ENCODE data around the gene ETV3L. TPM values are rescaled to one million over a fixed set of nuclear protein-coding genes. Genes with fewer than 3 reads are reported as not detected.

The ETV3L gene
- total RNA-seq (2014; rRNA removed; shearing (Covaris generic)) (not detected in 2 replicates), polyA plus RNA-seq (2016; fragmentation: Nextera tagmentation; extraction: Ambion mirVana) (not detected in 2 replicates)

GRCh38 chr1:157099633-157100009, at the start of gene ETV3L:
TSS of gene ETV3L (minus strand) at chr1:157099808. CDS start at chr1:157099523, 285 bp downstream.
- no peaks in the 10 kb centered on the region for H3K27me3 ChIP-seq (replicated peaks; ENCODE audit: insufficient read depth)
- H4K20me1 ChIP-seq (ENCODE audit: insufficient read depth): no peaks in the 10 kb centered on the region
- no peak for DNase-seq
- H3K4me1 ChIP-seq (ENCODE audit: insufficient read depth): no peaks in the 10 kb centered on the region
- H3K9me2 ChIP-seq (ENCODE audit: insufficient read depth): no peaks in the 10 kb centered on the region
- TF ChIP-seq EZH2phosphoT487 (IDR thresholded peaks at IDR 0.05; ENCODE audit: insufficient read depth, low read depth) (no peak), EZH2 (IDR thresholded peaks at IDR 0.05; ENCODE audit: insufficient read depth, poor library complexity, severe bottlenecking) (no peak)
- H3K4me3 ChIP-seq: no peak within 1 kb of the TSS
- H3F3A ChIP-seq (ENCODE audit: insufficient read depth): no peaks in the 10 kb centered on the region
- in situ Hi-C loops (cut with MboI): loop anchor here (10.0 kb wide), 1 partner anchor 55 kb away; no protein-coding TSS in a partner anchor
- no peak within 1 kb of the TSS for H2AFZ ChIP-seq
- H3K27ac ChIP-seq: no peak within 1 kb of the TSS
- no peak within 1 kb of the TSS for H3K9ac ChIP-seq
- no peaks in the 10 kb centered on the region for H3K79me2 ChIP-seq (ENCODE audit: insufficient read depth)
- no peaks in the 10 kb centered on the region for H3K36me3 ChIP-seq (ENCODE audit: low read depth)
- WGBS, 2 experiments (ENCODE audit: low coverage in 1 of 2, low lambda C conversion rate in 2 of 2, missing lambda C conversion rate in 2 of 2): 64 to 78% methylated on average over 3 of the region's 3 CpGs
- no peaks in the 10 kb centered on the region for H3K9me3 ChIP-seq (ENCODE audit: low read depth)
- no peak within 1 kb of the TSS for H3K4me2 ChIP-seq (ENCODE audit: unreplicated experiment)

- Histone ChIP-seq H3K4me1 (ENCODE audit: insufficient read depth) (0 out of 2 replicates have a peak, but pooled peaks cover 6% of the 10 kb centered on the region), H3K36me3 (ENCODE audit: low read depth) (no peaks in the 10 kb centered on the region), H2AFZ (peak overlapping the region; percentile 51; the same call in 1 of the 2 replicates), H3K9me2 (ENCODE audit: insufficient read depth) (no peaks in the 10 kb centered on the region), H3K79me2 (ENCODE audit: insufficient read depth) (no peaks in the 10 kb centered on the region), H4K20me1 (ENCODE audit: insufficient read depth) (no peaks in the 10 kb centered on the region), H3K4me3 (no peak overlapping the region), H3K27ac (no peak overlapping the region), H3K9me3 (ENCODE audit: low read depth) (no peaks in the 10 kb centered on the region), H3K27me3 (replicated peaks; ENCODE audit: insufficient read depth) (no peaks in the 10 kb centered on the region), H3F3A (ENCODE audit: insufficient read depth) (no peaks in the 10 kb centered on the region), H3K4me2 (ENCODE audit: unreplicated experiment) (no peak overlapping the region), H3K9ac (no peak overlapping the region)
- TF ChIP-seq EZH2 (IDR thresholded peaks at IDR 0.05; ENCODE audit: insufficient read depth, poor library complexity, severe bottlenecking) (no peak), EZH2phosphoT487 (IDR thresholded peaks at IDR 0.05; ENCODE audit: insufficient read depth, low read depth) (no peak)
- DNase-seq: no peak
- in situ Hi-C loops (cut with MboI): no loop called here
- WGBS, 2 experiments (ENCODE audit: low coverage in 1 of 2, low lambda C conversion rate in 2 of 2, missing lambda C conversion rate in 2 of 2): 58% methylated on average over 10 of the region's 10 CpGs
These were observed 48.5 kb upstream of the ETV3L start for GRCh38 chr1:157147906-157148700.

- Histone ChIP-seq H3K36me3 (ENCODE audit: low read depth) (no peaks in the 10 kb centered on the region), H2AFZ (no peak overlapping the region), H3K9me3 (ENCODE audit: low read depth) (no peaks in the 10 kb centered on the region), H3K9me2 (ENCODE audit: insufficient read depth) (no peaks in the 10 kb centered on the region), H3K9ac (no peak overlapping the region), H3K4me2 (ENCODE audit: unreplicated experiment) (no peak overlapping the region), H3F3A (ENCODE audit: insufficient read depth) (no peaks in the 10 kb centered on the region), H3K79me2 (ENCODE audit: insufficient read depth) (no peaks in the 10 kb centered on the region), H3K27me3 (replicated peaks; ENCODE audit: insufficient read depth) (no peaks in the 10 kb centered on the region), H3K4me1 (ENCODE audit: insufficient read depth) (0 out of 2 replicates have a peak, but pooled peaks cover 6% of the 10 kb centered on the region), H4K20me1 (ENCODE audit: insufficient read depth) (no peaks in the 10 kb centered on the region), H3K27ac (no peak overlapping the region), H3K4me3 (no peak overlapping the region)
- TF ChIP-seq EZH2 (IDR thresholded peaks at IDR 0.05; ENCODE audit: insufficient read depth, poor library complexity, severe bottlenecking): no peak
- TF ChIP-seq EZH2phosphoT487 (IDR thresholded peaks at IDR 0.05; ENCODE audit: insufficient read depth, low read depth): no peak
- WGBS, 2 experiments (ENCODE audit: low coverage in 1 of 2, low lambda C conversion rate in 2 of 2, missing lambda C conversion rate in 2 of 2): 83 to 89% methylated on average over 1 of the region's 1 CpG
- in situ Hi-C loops (cut with MboI): no loop called here
- no peak for DNase-seq
These were observed 47.4 kb upstream of the ETV3L start for GRCh38 chr1:157147037-157147436.

GRCh38 chr1:157146244-157146643, 46.6 kb upstream of the ETV3L start:
- WGBS, 2 experiments (ENCODE audit: low coverage in 1 of 2, low lambda C conversion rate in 2 of 2, missing lambda C conversion rate in 2 of 2): 38 to 39% methylated on average over 3 of the region's 3 CpGs
- no peak for DNase-seq
- no peaks in the 10 kb centered on the region for H4K20me1 ChIP-seq (ENCODE audit: insufficient read depth)
- H3K4me3 ChIP-seq: no peak overlapping the region
- peak overlapping the region; percentile 40; the same call in 1 of the 2 replicates for H2AFZ ChIP-seq
- no peak overlapping the region for H3K4me2 ChIP-seq (ENCODE audit: unreplicated experiment)
- TF ChIP-seq EZH2 (IDR thresholded peaks at IDR 0.05; ENCODE audit: insufficient read depth, poor library complexity, severe bottlenecking) (no peak), EZH2phosphoT487 (IDR thresholded peaks at IDR 0.05; ENCODE audit: insufficient read depth, low read depth) (no peak)
- H3K9me3 ChIP-seq (ENCODE audit: low read depth): no peaks in the 10 kb centered on the region
- H3K36me3 ChIP-seq (ENCODE audit: low read depth): no peaks in the 10 kb centered on the region
- H3K4me1 ChIP-seq (ENCODE audit: insufficient read depth): 0 out of 2 replicates have a peak, but pooled peaks cover 6% of the 10 kb centered on the region
- H3K9me2 ChIP-seq (ENCODE audit: insufficient read depth): no peaks in the 10 kb centered on the region
- H3K27ac ChIP-seq: no peak overlapping the region
- in situ Hi-C loops (cut with MboI): no loop called here
- H3K9ac ChIP-seq: no peak overlapping the region
- H3F3A ChIP-seq (ENCODE audit: insufficient read depth): no peaks in the 10 kb centered on the region
- no peaks in the 10 kb centered on the region for H3K79me2 ChIP-seq (ENCODE audit: insufficient read depth)
- H3K27me3 ChIP-seq (replicated peaks; ENCODE audit: insufficient read depth): no peaks in the 10 kb centered on the region

All from GM23248 (cell line).